Adrenal gland (tissue), 12 donors: ENCODE measurements around the gene FHAD1. TPM values are rescaled to one million over a fixed set of nuclear protein-coding genes. Genes with fewer than 3 reads are reported as not detected.

Source experiments
- DNase-seq, 7 donors: peaks; one replicate each; pipeline ENCODE4 v3.0.0-alpha.2; 2019 to 2020
- H3K27ac ChIP-seq, 5 donors: fragments of 200-600 bp; sonication (generic) in 4 of 5; 1 replicate in 3 of 5; 2 replicates in 2 of 5; pipeline versions ENCODE4 v1.5.1 to v1.8.0; 2016 to 2020; ENCODE audit warnings: mild to moderate bottlenecking in 1 of 5
- H3K27me3 ChIP-seq: fragments of 200-600 bp; 2 replicates; pipeline ENCODE4 v1.8.0; 2021
- H3K36me3 ChIP-seq, 2 donors: fragments of 200-600 bp; replicated peaks in 1 of 2; 1 replicate in 1 of 2; 2 replicates in 1 of 2; pipeline versions ENCODE4 v1.5.1 to v1.8.0; 2018 to 2022
- H3K4me1 ChIP-seq, 2 donors: fragments of 200-600 bp; replicated peaks in 1 of 2; 1 replicate in 1 of 2; 2 replicates in 1 of 2; pipeline versions ENCODE4 v1.5.1 to v1.8.0; 2018 to 2021
- H3K4me3 ChIP-seq, 4 donors: fragments of 200-600 bp; sonication (generic) in 3 of 4; one replicate each; pipeline ENCODE4 v1.5.1; 2016 to 2018
- H3K9me3 ChIP-seq, 3 donors: fragments of 200-600 bp; sonication (generic) in 1 of 3; replicated peaks in 1 of 3; 1 replicate in 2 of 3; 2 replicates in 1 of 3; pipeline versions ENCODE4 v1.5.1 to v1.8.0; 2016 to 2021
- CTCF ChIP-seq, 6 experiments: fragments of 450-650 bp in 4 of 6; fragments of 200-600 bp in 2 of 6; sonication (generic) in 1 of 6; IDR thresholded peaks; 1 replicate in 5 of 6; 2 replicates in 1 of 6; pipeline versions ENCODE4 v1.5.1 to v1.8.0; 2016 to 2021; ENCODE audit warnings: antibody characterized with exemption in 6 of 6, mild to moderate bottlenecking in 2 of 6, moderate library complexity in 1 of 6
- POLR2A ChIP-seq, 2 donors: fragments of 450-650 bp; IDR thresholded peaks; one replicate each; pipeline ENCODE4 v1.6.1; 2017; ENCODE audit warnings: antibody characterized with exemption in 2 of 2, mild to moderate bottlenecking in 2 of 2, moderate library complexity in 1 of 2
- WGBS, 4 donors: extraction: QIAGEN DNeasy Blood & Tissue Kit in 2 of 4; methylation state at CpG; one replicate each; pipeline versions ENCODE4 v1.1.5 to v1.1.7; 2013 to 2017; 5-methylcytosine and 5-hydroxymethylcytosine counted together
- intact Hi-C, 2 donors: fragments of 100-400 bp; cut with DNase I; formaldehyde crosslinking; loops; one replicate each; pipeline versions ENCODE4 v1.14.1 to v1.15.0; 2022 to 2023
- polyA plus RNA-seq, 3 donors: library from polyadenylated mRNA; stranded (reverse); fragments of 200-250 nt in 2 of 3; fragments of 350-450 nt in 1 of 3; fragmentation: Illumina TruSeq in 1 of 3; extraction: RNeasy Lipid Tissue Mini Kit (QIAGEN cat#74804) in 1 of 3; gene quantifications; one replicate each; pipeline ENCODE4 v1.2.3, GENCODE V29; 2013 to 2014
- total RNA-seq, 9 donors: library from RNA; depleted of rRNA in 4 of 9; stranded (reverse); fragments of >200 nt in 4 of 9; fragments of 120-200 nt in 1 of 9; fragmentation: NEBNext Ultra II Directional in 1 of 9; extraction: Animal tissue kit (Norgen Biotek cat#: 25700) in 1 of 9; gene quantifications; one replicate each; pipeline versions ENCODE4 v1.1.0 to v1.2.4, GENCODE V29; 2013 to 2023
- donor health status: healthy with polysubstance abuse.
- donor health status: Bipolar disorder and iron deficiency.
- donor health status: DM: yes; HTN: yes; CAD: no.
- donor health status: DM: no; HTN: no; CAD: no.
- donor health status: DM: no; HTN: no; CAD: no.
- donor health status: DM: yes; HTN: yes; CAD: no.

The FHAD1 gene
- total and polyA plus RNA-seq, 12 donors: 0.09 to 1.6 (median 0.57) TPM; not detected in 1

GRCh38 chr1:15206418-15207030 is 40.5 kb upstream of the FHAD1 start:
- Histone ChIP-seq H3K9me3 (no peaks in the 10 kb centered on the region), H3K4me3 (no peak overlapping the region), H3K36me3 (no peaks in the 10 kb centered on the region), H3K4me1 (peaks cover 29 to 56% of the 10 kb centered on the region in 2 donors), H3K27ac (peak overlapping the region in 3 of 5 donors; percentile 44 to 64 (median 58)), H3K27me3 (no peaks in the 10 kb centered on the region)
- TF ChIP-seq CTCF (IDR thresholded peaks at IDR 0.05): no peak
- no peak for TF ChIP-seq POLR2A (IDR thresholded peaks at IDR 0.05)
- WGBS, 4 donors: 44 to 49% (median 47%) methylated on average over 8 of the region's 8 CpGs
- DNase-seq: peak in 3 of 7 donors; percentile 21 to 58 (median 42)
- intact Hi-C loops: loop anchor here in 1 of 2 donors (10.0 kb wide), 2 partner anchors 52 to 68 kb away; partner anchors contain the start of gene TMEM51

GRCh38 chr1:15207031-15207828 is 39.8 kb upstream of the FHAD1 start:
- Histone ChIP-seq H3K4me3 (no peak overlapping the region), H3K27ac (peak overlapping the region in 3 of 5 donors; percentile 44 to 64 (median 58)), H3K9me3 (no peaks in the 10 kb centered on the region), H3K36me3 (no peaks in the 10 kb centered on the region), H3K4me1 (peaks cover 29 to 63% of the 10 kb centered on the region in 2 donors), H3K27me3 (no peaks in the 10 kb centered on the region)
- peak in 1 of 7 donors; percentile 32 for DNase-seq
- TF ChIP-seq POLR2A (IDR thresholded peaks at IDR 0.05) (no peak), CTCF (IDR thresholded peaks at IDR 0.05) (no peak)
- 84 to 88% (median 87%) methylated on average over 20 to 25 of the region's 25 CpGs for WGBS, 4 donors
- intact Hi-C loops: loop anchor here in 1 of 2 donors (10.0 kb wide), 2 partner anchors 52 to 68 kb away; partner anchors contain the start of gene TMEM51

- Histone ChIP-seq H3K4me3 (no peak overlapping the region), H3K27ac (no peak overlapping the region), H3K36me3 (no peaks in the 10 kb centered on the region), H3K9me3 (no peaks in the 10 kb centered on the region), H3K4me1 (peaks cover 35 to 70% of the 10 kb centered on the region in 2 donors), H3K27me3 (no peaks in the 10 kb centered on the region)
- intact Hi-C loops: loop anchor here in 1 of 2 donors (10.0 kb wide), 2 partner anchors 53 to 67 kb away; partner anchors contain the start of gene TMEM51
- no peak for TF ChIP-seq CTCF (IDR thresholded peaks at IDR 0.05)
- TF ChIP-seq POLR2A (IDR thresholded peaks at IDR 0.05): no peak
- no peak for DNase-seq
- 92 to 96% (median 94%) methylated on average over 6 of the region's 6 CpGs for WGBS, 4 donors
These were observed 39.1 kb upstream of the FHAD1 start for GRCh38 chr1:15207829-15208429.
